ENCODE measurements around the gene TMEM178A.

GRCh38 chr2:39642051-39642718 lies 23.5 kb upstream of the TMEM178A start:
- no peak for TF ChIP-seq CTCF (IDR thresholded peaks at IDR 0.05; ENCODE audit: poor library complexity, severe bottlenecking)
- no peak for TF ChIP-seq EZH2 (IDR thresholded peaks at IDR 0.05; ENCODE audit: borderline replicate concordance, insufficient read depth, low read length, poor library complexity, severe bottlenecking)
